ENCODE data around the gene PNPLA3. TPM values are rescaled to one million over a fixed set of nuclear protein-coding genes. Genes with fewer than 3 reads are reported as not detected.
A peak's percentile ranks its signal among the peaks of the same experiment; 100 is the strongest.

Gene PNPLA3
- total RNA-seq, 2 donors from 2014 or later = 0.14 to 0.28 TPM

DNA sequence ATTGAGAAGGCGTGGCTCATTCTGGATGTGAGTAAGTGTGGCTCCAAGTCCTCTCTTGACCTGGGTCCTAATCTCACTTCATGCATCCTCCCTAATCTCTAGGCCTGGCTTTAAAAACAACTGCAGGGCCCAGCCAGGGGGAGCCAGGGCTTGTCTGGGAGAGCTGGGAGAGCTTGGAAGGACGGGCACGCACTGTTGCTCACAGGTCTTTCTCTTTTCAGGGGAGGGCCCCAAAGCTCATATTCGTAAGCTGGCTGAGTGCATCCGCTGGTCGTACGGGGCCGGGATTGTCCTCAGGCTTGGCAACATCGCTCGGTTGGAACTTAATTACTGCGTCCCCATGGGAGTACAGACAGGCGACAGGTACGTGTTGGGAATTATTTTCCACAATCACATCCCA lies 66.4 kb downstream of the PNPLA3 start:
- Histone ChIP-seq H3K4me3 (no peak overlapping the region), H3K27me3 (replicated peaks; ENCODE audit: insufficient read depth) (no peaks in the 10 kb centered on the region), H3K36me3 (peaks cover 0 to 10% of the 10 kb centered on the region in 2 donors), H3K27ac (no peak overlapping the region), H3K4me1 (replicated peaks) (no peaks in the 10 kb centered on the region), H3K9me3 (no peaks in the 10 kb centered on the region)
- intact Hi-C loops (cut with DNase I) = loop anchor here (10.0 kb wide), 1 partner anchor 335 kb away; no protein-coding TSS in a partner anchor
- TF ChIP-seq POLR2AphosphoS5 (IDR thresholded peaks at IDR 0.05) = no peak
- TF ChIP-seq CTCF (IDR thresholded peaks at IDR 0.05) = no peak
- no peak for TF ChIP-seq POLR2A (IDR thresholded peaks at IDR 0.05)
- WGBS = 87% methylated on average over 13 of the region's 13 CpGs
- no peak for DNase-seq (ENCODE audit: low spot score)

GRCh38 chr22:43991316-43992020 lies 67.9 kb downstream of the PNPLA3 start:
- Histone ChIP-seq H3K27ac (no peak overlapping the region), H3K36me3 (peaks cover 0 to 13% of the 10 kb centered on the region in 2 donors), H3K4me3 (no peak overlapping the region), H3K27me3 (replicated peaks; ENCODE audit: insufficient read depth) (no peaks in the 10 kb centered on the region), H3K9me3 (no peaks in the 10 kb centered on the region), H3K4me1 (replicated peaks) (no peaks in the 10 kb centered on the region)
- 89% methylated on average over 11 of the region's 11 CpGs for WGBS
- TF ChIP-seq POLR2A (IDR thresholded peaks at IDR 0.05) (no peak), POLR2AphosphoS5 (IDR thresholded peaks at IDR 0.05) (no peak), CTCF (IDR thresholded peaks at IDR 0.05) (no peak)
- no peak for DNase-seq (ENCODE audit: low spot score)
- intact Hi-C loops (cut with DNase I) = loop anchor here (10.0 kb wide), 1 partner anchor 333 kb away; no protein-coding TSS in a partner anchor

DNA sequence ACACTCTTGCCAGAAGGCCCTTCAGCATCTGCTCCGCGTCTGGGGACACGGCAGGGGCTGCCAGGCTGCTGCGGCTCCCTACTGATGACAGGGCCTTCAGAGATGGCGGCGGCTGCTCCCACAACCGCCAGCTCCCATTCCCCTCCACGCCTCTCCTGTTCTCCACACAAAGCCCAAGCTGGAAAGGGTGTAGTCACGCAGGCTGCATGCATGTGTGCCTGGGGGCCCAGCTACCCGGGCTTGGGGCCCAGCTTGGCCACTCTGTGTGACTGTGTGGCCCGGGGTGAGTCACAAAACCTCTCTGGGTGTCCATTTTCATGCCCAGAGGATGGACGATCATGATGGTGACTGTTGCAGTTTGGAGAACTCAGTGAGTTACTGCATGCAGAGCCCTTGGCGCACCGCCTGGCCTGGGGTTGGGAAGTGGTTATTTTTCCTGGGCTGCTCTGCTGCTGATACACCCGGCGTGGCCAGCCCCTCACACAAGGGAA lies 68.8 kb downstream of the PNPLA3 start:
- 66% methylated on average over 16 of the region's 16 CpGs for WGBS
- no peaks in the 10 kb centered on the region for H3K4me1 ChIP-seq (replicated peaks)
- H3K4me3 ChIP-seq = no peak overlapping the region
- no peaks in the 10 kb centered on the region for H3K9me3 ChIP-seq
- intact Hi-C loops (cut with DNase I) = loop anchor here (10.0 kb wide), 1 partner anchor 332 kb away; no protein-coding TSS in a partner anchor
- no peaks in the 10 kb centered on the region for H3K27me3 ChIP-seq (replicated peaks; ENCODE audit: insufficient read depth)
- peaks cover 0 to 18% of the 10 kb centered on the region in 2 donors for H3K36me3 ChIP-seq
- TF ChIP-seq CTCF (IDR thresholded peaks at IDR 0.05) (no peak), POLR2AphosphoS5 (IDR thresholded peaks at IDR 0.05) (no peak), POLR2A (IDR thresholded peaks at IDR 0.05) (no peak)
- no peak for DNase-seq (ENCODE audit: low spot score)
- no peak overlapping the region for H3K27ac ChIP-seq

DNA sequence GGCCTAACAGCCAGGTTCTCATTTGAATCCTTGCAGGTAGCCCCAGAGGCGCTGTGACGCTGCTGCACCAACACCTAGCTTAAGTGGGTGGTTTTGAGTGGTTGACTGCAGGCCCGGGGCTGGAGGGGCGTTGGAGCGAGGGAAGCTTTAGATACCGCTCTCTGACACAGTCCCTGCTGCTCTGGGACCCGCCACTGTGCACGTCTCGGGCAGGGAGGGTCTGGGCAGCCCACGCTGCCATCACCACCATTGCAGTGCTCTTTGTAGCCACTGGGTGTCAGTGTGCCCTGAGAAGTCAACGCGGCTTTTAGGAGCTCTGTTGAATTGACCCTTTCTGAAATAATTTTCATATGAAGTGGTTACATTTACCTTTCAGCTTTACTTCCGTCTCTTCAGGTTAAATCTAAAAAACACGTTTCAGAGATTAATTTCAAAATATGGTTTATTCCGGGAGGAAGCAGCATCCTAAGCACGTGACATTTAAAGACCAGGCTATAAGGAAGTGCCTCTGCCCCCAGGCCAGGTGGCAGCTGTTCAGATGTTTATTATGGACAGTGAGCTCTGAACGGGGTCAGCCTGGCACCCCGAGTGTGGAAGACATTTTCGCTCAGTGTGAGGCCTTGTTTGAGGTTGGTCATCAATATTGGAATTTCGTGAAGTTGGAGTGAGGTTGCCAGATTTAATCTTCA lies 69.6 kb downstream of the PNPLA3 start:
- no peak for TF ChIP-seq POLR2A (IDR thresholded peaks at IDR 0.05)
- peak; percentile 72 to 86 (median 86) for TF ChIP-seq CTCF (IDR thresholded peaks at IDR 0.05)
- TF ChIP-seq POLR2AphosphoS5 (IDR thresholded peaks at IDR 0.05) = no peak
- no peaks in the 10 kb centered on the region for H3K4me1 ChIP-seq (replicated peaks)

More for the DNA sequence above, 69.6 kb downstream of the PNPLA3 start:
- Histone ChIP-seq H3K27ac (no peak overlapping the region), H3K9me3 (no peaks in the 10 kb centered on the region), H3K36me3 (peaks cover 0 to 18% of the 10 kb centered on the region in 2 donors), H3K4me3 (no peak overlapping the region), H3K27me3 (replicated peaks; ENCODE audit: insufficient read depth) (no peaks in the 10 kb centered on the region)
- DNase-seq (ENCODE audit: low spot score) = peak; percentile 20
- intact Hi-C loops (cut with DNase I) = loop anchor here (1.0 to 10.0 kb wide), 2 partner anchors 332 to 633 kb away; no protein-coding TSS in a partner anchor
- 25% methylated on average over 20 of the region's 20 CpGs for WGBS
